Ishikawa (cell line): ENCODE measurements around the gene RD3L.

Experiments used
- CREB1 ChIP-seq: IDR thresholded peaks from 2 replicates; pipeline ENCODE4 v1.6.1; 2012; ENCODE audit warnings: low read depth
- EGR1 ChIP-seq: IDR thresholded peaks from 2 replicates; pipeline ENCODE4 v1.6.1; 2012
- EP300 ChIP-seq: IDR thresholded peaks from 2 replicates; pipeline ENCODE4 v1.6.1; 2012; ENCODE audit warnings: borderline replicate concordance
- FOXM1 ChIP-seq: IDR thresholded peaks from 2 replicates; pipeline ENCODE4 v1.6.1; 2012; ENCODE audit warnings: low read depth, borderline replicate concordance
- RAD21 ChIP-seq: IDR thresholded peaks from 2 replicates; pipeline ENCODE4 v1.6.1; 2012; ENCODE audit warnings: low read depth
- TAF1 ChIP-seq: IDR thresholded peaks from 2 replicates; pipeline ENCODE4 v1.6.1; 2012; ENCODE audit warnings: low read depth, mild to moderate bottlenecking
- TF ChIP-seq, protein P1 (sequence below): IDR thresholded peaks from 2 replicates; pipeline ENCODE4 v1.6.1; 2012

DNA sequence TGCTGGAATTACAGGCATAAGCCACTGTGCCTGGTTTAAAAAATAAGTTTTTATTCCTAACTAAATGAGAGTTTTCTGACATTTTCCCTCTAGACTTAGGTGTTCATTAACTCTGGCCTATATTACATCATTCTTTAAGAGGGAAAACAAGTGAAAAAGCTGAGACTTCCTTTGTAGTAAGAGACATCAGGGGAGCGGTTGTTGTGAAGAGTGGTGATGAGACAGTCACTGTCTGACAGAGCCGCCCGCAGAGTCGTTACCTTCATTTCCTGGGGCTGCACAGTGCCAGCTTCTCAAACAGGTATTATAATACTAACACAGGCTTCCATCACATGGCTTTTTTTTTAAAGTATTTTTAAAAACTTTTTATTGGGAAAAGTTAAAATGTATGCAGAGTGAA is 33.7 kb downstream of the RD3L start:
- no peak for TF ChIP-seq RAD21
- TF ChIP-seq, protein P1, sequence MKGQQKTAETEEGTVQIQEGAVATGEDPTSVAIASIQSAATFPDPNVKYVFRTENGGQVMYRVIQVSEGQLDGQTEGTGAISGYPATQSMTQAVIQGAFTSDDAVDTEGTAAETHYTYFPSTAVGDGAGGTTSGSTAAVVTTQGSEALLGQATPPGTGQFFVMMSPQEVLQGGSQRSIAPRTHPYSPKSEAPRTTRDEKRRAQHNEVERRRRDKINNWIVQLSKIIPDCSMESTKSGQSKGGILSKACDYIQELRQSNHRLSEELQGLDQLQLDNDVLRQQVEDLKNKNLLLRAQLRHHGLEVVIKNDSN: no peak
- TF ChIP-seq TAF1: no peak
- TF ChIP-seq CREB1: no peak
- TF ChIP-seq FOXM1: no peak
- no peak for TF ChIP-seq EGR1
- TF ChIP-seq EP300: no peak
